HG02981 (cell line): ENCODE measurements around the gene PROKR2.

Experiments used
- ATAC-seq: cut with Tn5 transposase; IDR thresholded peaks from one replicate; pipeline ENCODE4 v1.9.1; 2021; ENCODE audit warnings: mild to moderate bottlenecking, moderate library complexity; ENCODE audit not compliant: unreplicated experiment

The PROKR2 gene

GRCh38 chr20:5316188-5317158, at the start of gene PROKR2:
Gene PROKR2, minus strand, starts transcription at chr20:5316954. Its CDS starts 2,585 bp downstream, at chr20:5314369.
- no peak for ATAC-seq

DNA sequence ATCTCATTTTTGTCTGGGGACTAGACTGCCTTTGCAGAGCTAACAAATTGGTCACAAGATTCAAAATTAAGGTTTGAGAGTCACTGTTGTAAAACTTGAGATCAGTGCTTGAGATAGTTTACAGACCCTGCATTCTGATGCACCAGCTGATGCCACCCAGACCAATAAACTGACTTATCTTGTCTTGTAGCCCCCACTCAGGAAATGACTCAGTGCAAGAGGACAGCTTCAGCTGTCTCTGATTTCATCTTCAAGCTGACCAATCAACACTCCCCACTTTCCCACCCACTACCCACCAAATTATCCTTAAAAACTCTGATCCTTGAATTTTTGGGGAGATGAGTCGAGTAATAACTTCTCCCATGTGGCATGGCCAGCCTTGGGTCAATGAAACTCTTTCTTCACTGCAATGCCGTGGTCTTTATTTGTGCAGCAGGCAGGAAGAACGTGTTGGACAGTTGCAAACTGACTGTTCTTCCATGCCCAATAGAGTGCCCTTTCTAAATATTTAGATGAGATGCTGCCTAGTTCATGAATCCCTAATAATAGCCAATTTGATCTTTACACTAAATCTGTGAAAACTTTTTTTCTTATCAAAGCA, 48.3 kb upstream of the PROKR2 start:
- ATAC-seq: no peak

DNA sequence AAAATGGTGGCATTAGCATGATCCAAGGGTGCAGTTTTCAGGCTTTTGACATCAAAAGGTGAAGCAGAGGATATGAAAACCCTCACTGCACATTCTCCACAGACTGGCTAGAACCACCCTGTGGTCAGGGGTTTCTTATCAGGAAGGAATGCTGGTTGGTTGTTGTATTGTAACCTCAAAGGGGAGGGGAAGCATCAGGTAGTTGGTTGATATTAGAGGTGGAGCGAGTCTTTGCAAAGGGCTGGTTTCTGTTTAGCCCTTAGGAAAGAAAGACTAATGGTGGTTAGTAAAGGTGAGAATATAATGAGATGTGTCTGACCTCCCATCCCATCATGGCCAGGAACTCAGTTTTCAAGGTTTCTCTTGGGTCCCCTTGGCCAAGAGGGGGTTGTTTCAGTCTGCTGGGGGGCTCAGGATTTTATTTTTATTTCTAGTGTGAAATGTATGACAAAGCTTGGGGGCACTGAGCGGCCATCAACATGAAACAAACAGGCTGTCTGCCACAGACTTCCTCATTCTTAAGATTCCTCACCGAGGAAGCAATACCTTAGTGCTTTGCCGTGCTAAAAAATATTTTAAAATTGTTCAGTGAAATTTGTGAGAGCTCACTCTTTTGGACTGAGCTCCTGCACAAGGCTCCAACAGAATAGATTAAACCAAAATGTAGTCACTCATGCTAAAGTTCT, 47.5 kb upstream of the PROKR2 start:
- no peak for ATAC-seq

DNA sequence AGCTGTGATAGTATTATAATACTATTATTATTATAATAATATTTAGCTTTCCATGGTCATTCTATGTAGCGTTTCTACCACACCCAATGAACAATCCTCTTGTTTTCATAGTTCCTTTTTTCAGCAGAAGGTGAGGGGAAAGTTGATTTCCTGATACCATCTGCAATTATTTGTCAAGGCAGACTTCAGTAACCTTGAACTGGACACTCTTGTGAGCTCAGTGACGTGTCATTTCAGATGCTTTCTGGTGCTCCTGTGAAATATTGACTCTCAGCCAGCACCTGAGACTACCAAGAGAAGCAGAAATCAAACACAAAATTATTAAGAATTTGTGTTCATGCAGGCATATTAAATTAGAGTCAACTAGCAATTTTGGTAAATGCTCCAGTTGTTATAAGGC, 46.0 kb upstream of the PROKR2 start:
- no peak for ATAC-seq

DNA sequence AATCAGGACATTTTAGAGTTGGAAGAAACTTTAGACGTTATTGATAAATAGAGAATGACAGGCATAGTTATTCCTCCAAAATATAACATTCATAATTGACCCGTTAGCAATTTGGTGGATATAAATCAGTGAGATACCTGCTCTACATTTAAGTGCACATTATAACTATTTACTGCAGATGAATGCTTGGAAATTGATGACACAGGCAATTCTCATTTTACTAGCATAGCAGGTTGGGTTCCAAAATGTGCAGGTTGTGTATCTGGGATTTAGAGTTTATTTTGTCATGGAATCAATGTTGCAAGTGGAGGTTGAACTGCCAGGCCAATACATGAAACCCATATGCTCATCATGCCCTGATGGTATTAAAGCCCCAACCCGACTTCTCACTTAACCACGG, 44.4 kb upstream of the PROKR2 start:
- no peak for ATAC-seq

- no peak for ATAC-seq
Measured at GRCh38 chr20:5357946-5358345, 41.2 kb upstream of the PROKR2 start.

GRCh38 chr20:5356941-5357340, 40.2 kb upstream of the PROKR2 start:
- ATAC-seq: no peak

GRCh38 chr20:5354901-5355300, 38.1 kb upstream of the PROKR2 start:
- no peak for ATAC-seq

DNA sequence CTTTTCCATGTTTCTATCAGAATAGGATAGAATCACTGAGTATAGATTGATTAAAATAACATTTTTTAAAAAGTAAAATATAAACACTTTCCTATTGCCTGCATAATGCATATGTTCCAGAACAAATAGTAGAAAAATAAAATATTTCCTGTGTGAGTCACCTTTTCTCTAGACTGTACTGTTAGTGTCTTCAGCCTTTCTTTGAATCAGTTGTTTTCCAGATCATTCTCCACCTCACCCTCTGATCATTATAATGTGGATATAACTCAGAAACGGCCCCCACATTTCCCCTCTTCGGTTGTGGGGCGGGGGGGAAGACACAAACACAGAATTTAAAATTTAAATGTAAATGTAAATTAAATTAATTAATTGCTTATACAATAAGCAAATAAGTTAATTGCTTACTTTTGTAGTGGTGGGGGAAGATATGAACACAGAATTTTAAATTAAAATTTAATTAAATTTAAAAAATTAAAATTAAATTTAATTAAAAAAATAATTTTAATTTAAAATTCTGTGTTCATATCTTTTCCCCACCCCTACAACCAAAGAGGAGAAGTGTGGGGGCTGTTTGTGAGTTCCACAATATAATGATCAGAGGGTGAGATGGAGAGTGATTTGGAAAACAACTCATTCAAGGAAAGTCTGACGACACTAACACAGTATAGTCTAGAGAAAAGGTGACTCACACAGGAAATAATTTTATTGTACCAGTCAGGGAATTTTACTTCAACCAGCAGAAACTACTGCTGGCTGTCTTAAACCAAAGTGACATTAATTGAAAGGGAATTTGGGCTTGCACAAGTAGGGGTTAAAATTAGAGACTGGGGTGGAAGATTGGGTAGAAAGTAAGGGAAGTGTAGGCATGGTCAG, 37.1 kb upstream of the PROKR2 start:
- ATAC-seq: no peak

- no peak for ATAC-seq
Measured at GRCh38 chr20:5349448-5349847, 32.7 kb upstream of the PROKR2 start.

GRCh38 chr20:5342021-5342420, 25.3 kb upstream of the PROKR2 start:
- no peak for ATAC-seq

GRCh38 chr20:5331340-5331739, 14.6 kb upstream of the PROKR2 start:
- no peak for ATAC-seq

- no peak for ATAC-seq
Measured at GRCh38 chr20:5328268-5328667, 11.5 kb upstream of the PROKR2 start.

DNA sequence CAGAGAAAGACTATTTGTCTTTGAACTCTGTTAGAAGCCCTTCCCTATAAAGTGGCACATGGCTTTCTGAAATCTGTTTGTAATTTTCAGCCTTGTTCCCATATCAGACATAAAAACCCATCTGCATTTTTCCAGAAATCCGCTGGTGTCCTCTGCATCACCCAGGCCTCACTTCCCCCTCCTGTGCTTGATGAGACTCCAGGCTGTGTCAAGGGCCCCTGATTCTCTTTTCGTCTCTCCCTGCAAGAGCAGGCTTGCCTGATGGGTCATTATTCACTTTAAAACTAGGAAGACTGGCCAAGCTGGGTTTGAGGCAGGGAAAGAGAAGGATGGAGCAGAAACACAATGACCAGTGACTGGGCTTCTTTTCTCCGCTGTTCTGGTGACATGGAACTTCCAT, 10.6 kb upstream of the PROKR2 start:
- ATAC-seq: no peak

DNA sequence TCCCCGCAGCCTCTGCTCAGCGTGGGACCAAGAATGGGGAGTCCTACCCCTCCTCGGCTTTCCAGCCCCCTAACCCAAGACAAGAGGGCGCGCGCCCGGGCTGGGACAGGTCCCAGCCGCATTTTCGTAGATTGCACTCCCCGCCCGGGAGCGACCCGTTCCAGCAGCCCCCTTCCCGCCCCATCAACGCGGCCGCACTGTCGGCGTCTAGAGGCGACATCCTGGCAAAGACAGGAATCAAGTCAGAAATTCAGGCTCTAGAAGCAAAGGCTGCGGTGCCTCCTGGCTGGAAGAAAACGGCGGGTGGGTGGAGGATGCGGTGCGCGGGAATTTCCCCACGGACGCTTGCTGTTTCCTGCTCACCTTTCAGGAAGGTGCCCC, 957 bp downstream of the PROKR2 start:
- no peak for ATAC-seq

DNA sequence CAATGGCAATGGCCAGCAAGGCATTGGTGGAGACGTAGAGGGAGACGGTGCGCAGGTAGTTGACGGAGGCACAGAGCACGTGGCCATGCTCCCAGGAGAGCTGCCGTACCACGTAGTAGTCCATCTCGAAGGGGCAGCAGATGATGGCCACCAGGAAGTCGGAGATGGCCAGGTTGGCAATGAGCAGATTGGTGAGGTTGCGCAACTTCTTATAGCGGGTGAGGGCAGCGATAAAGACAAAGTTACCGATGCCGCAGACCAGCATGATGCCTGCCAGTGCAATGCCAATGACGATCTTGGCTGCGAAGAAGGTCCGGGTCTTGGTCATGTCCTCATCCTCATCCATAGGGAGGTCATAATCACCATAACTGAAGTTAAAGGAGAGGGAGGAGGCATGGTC, 2.8 kb downstream of the PROKR2 start:
- ATAC-seq: no peak

DNA sequence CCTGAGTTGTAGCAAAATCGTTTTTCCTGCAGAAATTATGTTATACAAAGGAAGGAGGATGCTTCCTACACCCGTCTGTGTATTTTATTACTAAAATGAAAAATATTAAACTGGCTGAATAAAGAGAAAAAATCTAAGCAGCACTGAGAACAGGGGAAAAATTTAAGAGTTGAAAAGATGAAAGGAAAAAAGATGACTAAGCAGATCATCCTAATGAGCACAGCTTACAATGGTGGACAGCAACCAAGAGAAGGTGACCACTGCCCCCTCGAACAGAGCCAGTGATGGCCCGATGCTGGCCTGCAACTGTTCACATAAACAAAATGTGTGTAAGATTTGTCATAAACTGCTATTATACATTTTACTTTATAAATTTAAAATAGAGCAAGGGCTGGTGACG, 4.2 kb downstream of the PROKR2 start:
- no peak for ATAC-seq

DNA sequence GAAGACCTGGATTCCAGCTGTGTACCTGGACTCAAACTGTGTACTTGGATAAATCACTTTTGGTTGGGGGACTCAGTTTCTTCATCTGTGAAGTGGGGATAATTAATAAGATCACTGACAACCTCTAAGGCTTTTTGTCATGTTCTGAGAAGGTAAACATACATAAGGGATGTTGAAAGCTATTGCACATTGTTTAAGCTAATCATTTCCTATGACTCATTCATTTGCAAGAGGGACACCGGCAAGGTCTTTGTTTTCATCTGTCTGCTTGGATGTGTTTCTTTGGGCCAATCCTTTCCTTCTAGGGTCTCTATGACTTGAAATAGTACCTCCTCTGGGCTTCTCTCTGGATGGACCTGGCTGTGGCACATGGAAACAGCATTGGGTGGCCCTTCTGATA, 6.8 kb downstream of the PROKR2 start:
- no peak for ATAC-seq

GRCh38 chr20:5298811-5299210, 17.9 kb downstream of the PROKR2 start:
- ATAC-seq: no peak

- ATAC-seq: no peak
Measured at GRCh38 chr20:5297280-5298004, 19.3 kb downstream of the PROKR2 start.
